Activated CD4-positive, alpha-beta T cell treated with anti-CD3 and anti-CD28 coated beads, Interleukin-2, amount 10 ng/mL, durations not matched to agents 24 days and 14 days (primary cell): Measurements from ENCODE around the gene NINJ2. TPM values are rescaled to one million over a fixed set of nuclear protein-coding genes. Genes with fewer than 3 reads are reported as not detected.

Experiments
- DNase-seq: peaks from one replicate; pipeline ENCODE4 v3.0.0; 2022
- H3K27ac Mint-ChIP-seq: one replicate; pipeline ENCODE4 v1.8.0; 2022; ENCODE audit warnings: mild to moderate bottlenecking, mixed read lengths
- H3K27me3 Mint-ChIP-seq: one replicate; pipeline ENCODE4 v1.8.0; 2022; ENCODE audit warnings: mixed read lengths
- H3K36me3 Mint-ChIP-seq: one replicate; pipeline ENCODE4 v1.8.0; 2022; ENCODE audit warnings: low read depth, mild to moderate bottlenecking, mixed read lengths
- H3K4me1 Mint-ChIP-seq: one replicate; pipeline ENCODE4 v1.8.0; 2021; ENCODE audit warnings: mixed read lengths
- H3K4me3 Mint-ChIP-seq: one replicate; pipeline ENCODE4 v1.8.0; 2022; ENCODE audit warnings: mild to moderate bottlenecking, moderate library complexity, mixed read lengths
- H3K9me3 Mint-ChIP-seq: one replicate; pipeline ENCODE4 v1.8.0; 2021; ENCODE audit warnings: mixed read lengths
- intact Hi-C: fragments of 100-400 bp; cut with micrococcal nuclease; formaldehyde crosslinking; loops from one replicate; pipeline ENCODE4 v1.15.1; 2023
- total RNA-seq: library from RNA; stranded (reverse); gene quantifications from 2 replicates; pipeline ENCODE4 v1.2.3, GENCODE V29; 2022

NINJ2 gene
- total RNA-seq, 1 donor from 2014 or later = 4.8 TPM

DNA sequence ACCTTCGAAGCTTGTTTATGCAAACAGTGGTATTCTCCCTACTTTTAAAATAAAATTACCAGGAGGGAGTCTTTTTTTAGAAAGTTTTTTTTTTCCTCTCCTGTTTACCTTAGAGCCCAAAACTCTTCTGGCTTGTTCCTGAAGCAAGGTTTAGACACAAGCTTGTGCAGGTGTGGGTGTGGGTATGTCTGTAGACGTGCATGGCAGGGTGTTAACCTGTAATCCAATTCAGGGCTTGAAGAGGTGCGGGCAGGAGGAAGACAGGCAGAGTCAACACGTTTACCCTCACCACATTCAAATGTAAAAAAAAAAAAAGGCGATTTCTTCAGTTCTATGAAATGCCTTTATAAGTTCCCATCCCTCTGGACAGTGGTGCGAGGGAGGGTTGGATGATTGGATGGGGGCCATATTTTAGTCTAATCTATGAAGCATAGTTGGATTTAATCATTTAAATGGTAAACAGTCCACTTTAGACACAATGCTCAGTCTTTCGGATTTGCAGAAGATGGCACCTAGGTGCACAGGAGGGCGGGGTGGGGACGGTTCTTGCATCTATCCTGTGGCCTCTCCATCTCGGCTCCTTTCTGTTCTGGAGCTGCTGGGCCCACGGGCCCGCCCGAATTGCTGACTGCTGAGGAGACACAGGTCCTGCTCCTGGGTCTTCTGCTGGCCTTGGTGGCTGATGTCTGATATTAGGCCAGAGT lies 982 bp upstream of the NINJ2 start:
- H3K4me1 Mint-ChIP-seq = peaks cover 58% of the 10 kb centered on the region
- no peaks in the 10 kb centered on the region for H3K9me3 Mint-ChIP-seq
- H3K36me3 Mint-ChIP-seq = peaks cover 4% of the 10 kb centered on the region
- no peak overlapping the region for H3K4me3 Mint-ChIP-seq
- intact Hi-C loops = loop anchor here (10.0 kb wide), 1 partner anchor 49 kb away; no protein-coding TSS in a partner anchor
- H3K27me3 Mint-ChIP-seq = no peaks in the 10 kb centered on the region
- DNase-seq = no peak
- H3K27ac Mint-ChIP-seq = no peak overlapping the region

DNA sequence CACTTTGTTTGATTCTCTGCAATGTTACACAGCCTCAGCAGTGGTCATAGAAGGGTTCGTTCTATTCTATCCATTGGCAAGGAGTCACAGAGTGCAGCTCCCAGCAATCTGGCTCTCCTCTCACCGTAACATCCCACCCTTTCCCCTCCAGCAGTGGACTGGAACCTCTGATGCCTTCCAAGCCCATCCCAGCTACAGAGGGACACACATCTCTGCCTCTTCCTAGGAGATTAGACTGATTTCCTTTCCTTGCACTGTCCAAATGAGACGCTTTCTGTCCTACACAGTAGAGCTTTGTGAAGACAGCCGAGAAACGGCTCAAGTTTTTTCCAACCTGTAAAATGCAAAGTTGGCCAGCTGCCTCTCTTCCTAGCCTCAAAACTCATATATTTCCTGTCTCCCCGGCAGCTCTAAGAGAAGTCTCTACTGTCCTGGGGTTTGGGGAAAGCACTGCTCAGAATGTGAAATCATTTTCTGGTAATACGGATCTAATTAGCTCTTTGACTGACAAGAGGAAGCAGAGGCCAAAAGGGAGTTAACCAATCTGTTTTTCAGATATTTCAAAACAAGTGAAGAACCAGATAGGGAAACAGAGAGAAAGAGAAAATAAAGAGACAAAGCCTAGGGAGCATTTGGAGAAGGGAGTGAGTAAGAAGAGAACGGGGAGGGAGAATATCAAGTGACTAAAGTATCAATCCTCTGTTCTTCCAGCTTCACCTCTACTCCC lies 516 bp downstream of the NINJ2 start:
- Mint-ChIP-seq H3K27me3 (no peaks in the 10 kb centered on the region), H3K27ac (peak overlapping the region; percentile 92), H3K36me3 (no peaks in the 10 kb centered on the region), H3K4me3 (peak overlapping the region; percentile 77), H3K9me3 (no peaks in the 10 kb centered on the region), H3K4me1 (peaks cover 46% of the 10 kb centered on the region)
- intact Hi-C loops = loop anchor here (10.0 kb wide), 1 partner anchor 48 kb away; no protein-coding TSS in a partner anchor
- DNase-seq = no peak

DNA sequence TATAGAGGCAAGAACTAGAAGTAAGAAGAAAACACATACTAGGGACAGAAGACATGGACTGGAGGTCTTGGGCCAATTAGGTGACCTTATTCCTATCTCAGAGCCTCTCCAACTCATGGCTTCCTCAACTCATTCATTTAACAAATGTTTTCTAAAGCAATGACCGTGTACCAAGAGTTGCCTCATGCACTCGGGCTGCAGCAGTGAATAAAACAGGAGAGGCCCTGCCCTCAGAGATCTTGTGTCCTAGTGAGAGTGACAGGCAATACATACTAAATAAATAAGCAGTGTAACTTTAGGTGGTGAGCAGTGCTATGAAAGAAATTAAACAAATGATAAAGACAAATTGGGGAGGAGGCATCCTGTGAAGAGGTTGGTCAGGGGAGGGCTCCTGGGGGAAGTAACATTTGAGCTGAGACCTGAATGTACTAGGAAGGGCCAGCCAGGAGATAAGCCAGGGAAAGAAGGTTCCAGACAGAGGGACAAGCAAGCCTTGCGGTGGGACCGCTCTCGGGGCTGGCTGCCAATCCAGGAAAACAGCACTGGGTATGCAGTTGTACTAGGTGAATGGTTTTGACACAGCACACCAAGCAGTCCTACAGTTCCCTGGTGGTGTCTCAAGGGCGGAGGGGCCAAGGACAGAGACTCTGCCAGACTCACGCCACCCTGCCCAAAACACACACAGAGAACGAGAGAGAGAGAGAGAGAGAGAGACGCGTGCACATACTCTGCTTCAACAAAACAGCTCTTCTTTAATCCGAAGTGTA lies 1.3 kb downstream of the NINJ2 start:
- no peaks in the 10 kb centered on the region for H3K27me3 Mint-ChIP-seq
- no peaks in the 10 kb centered on the region for H3K36me3 Mint-ChIP-seq
- H3K4me1 Mint-ChIP-seq = peaks cover 39% of the 10 kb centered on the region
- H3K4me3 Mint-ChIP-seq = peak overlapping the region; percentile 38
- H3K9me3 Mint-ChIP-seq = no peaks in the 10 kb centered on the region
- DNase-seq = no peak
- H3K27ac Mint-ChIP-seq = peak overlapping the region; percentile 12
- intact Hi-C loops = loop anchor here (10.0 kb wide), 1 partner anchor 47 kb away; no protein-coding TSS in a partner anchor

DNA sequence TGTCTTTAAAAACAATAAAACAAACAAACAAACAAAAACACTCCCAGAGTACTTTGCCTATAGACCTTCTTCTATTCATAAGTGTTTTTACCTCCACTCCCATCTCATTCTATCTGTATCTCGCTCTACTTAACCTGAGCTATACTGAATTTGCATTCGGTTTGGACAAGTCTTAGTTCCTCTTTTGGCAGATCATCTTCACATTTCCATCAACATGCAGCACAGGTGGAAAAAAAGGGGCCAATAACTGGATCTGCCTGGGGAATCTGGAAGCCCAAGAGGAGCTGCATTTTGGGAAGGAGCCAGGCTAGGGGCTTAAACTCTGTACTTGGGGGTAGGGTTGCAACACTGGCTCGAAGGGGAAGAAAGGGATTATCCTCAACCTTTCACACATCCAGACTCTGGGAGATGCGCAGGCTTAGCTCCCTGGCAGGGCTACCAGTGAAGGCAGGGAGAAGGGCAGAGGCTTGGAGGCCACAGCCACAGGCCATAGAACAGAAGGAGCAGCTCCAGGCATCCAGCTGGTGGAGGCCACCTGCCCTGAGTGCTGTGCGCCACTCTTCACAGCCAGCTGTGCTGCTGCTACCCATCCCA lies 4.1 kb downstream of the NINJ2 start:
- Mint-ChIP-seq H3K27me3 (peaks cover 2% of the 10 kb centered on the region), H3K9me3 (no peaks in the 10 kb centered on the region), H3K4me3 (no peak overlapping the region), H3K36me3 (no peaks in the 10 kb centered on the region), H3K4me1 (peaks cover 23% of the 10 kb centered on the region), H3K27ac (no peak overlapping the region)
- DNase-seq = no peak
- intact Hi-C loops = no loop called here

DNA sequence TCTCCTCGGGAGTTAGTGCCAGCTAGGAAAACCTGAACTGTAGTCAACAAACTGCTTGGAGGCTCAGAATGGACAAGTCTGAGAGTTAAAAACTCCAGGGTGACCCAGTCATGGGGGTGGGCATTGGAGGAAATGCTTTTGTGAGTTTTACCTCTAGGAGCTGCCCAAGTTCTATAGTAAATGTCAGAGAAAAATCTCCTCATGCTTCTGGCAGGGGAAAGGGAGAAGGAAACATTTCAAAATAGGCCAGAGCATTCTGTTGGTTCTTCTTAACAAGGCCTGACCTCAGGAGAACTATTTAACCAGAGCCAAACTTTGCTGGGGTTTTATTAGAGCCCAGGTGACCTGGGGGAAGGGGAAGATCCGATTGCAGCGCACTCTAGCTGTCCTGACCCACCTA lies 12.3 kb downstream of the NINJ2 start:
- no peak overlapping the region for H3K27ac Mint-ChIP-seq
- H3K4me3 Mint-ChIP-seq = no peak overlapping the region
- DNase-seq = no peak
- peaks cover under 1% of the 10 kb centered on the region for H3K36me3 Mint-ChIP-seq
- H3K4me1 Mint-ChIP-seq = peaks cover 13% of the 10 kb centered on the region
- intact Hi-C loops = no loop called here
- H3K27me3 Mint-ChIP-seq = peaks cover 2% of the 10 kb centered on the region
- no peaks in the 10 kb centered on the region for H3K9me3 Mint-ChIP-seq

DNA sequence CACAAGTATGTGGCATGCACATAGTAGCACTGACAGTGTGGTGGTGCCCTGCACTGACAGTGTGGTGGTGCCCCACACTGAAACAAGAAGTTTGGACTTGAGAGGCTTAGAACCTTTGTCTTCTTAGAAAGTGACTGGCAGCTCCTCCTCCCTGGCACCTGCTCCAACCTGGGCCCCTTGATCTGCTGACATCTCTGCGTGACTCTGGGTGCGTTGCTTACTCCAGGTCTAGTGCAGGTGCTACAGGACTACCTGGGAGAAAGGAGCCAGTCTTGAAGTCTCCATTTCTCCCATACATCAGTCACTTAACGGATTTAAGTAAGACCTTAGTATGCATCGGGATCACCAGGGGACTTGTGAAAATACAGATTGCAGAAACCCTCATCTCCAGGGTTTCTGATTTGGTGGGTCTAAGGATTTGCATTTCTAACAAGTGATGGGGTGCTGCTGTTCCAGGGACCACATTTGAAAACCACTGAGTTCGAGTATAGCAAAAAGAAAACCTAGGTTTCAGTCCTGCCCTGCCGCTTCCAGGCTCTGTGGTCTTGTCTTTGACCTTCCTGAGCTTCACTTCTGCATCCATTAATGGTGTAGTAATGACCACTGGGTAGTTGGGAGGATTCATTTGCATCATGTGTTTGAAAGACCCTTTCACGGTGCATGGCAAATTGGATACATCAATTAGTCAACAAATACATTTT lies 15.7 kb downstream of the NINJ2 start:
- no peaks in the 10 kb centered on the region for H3K27me3 Mint-ChIP-seq

DNA sequence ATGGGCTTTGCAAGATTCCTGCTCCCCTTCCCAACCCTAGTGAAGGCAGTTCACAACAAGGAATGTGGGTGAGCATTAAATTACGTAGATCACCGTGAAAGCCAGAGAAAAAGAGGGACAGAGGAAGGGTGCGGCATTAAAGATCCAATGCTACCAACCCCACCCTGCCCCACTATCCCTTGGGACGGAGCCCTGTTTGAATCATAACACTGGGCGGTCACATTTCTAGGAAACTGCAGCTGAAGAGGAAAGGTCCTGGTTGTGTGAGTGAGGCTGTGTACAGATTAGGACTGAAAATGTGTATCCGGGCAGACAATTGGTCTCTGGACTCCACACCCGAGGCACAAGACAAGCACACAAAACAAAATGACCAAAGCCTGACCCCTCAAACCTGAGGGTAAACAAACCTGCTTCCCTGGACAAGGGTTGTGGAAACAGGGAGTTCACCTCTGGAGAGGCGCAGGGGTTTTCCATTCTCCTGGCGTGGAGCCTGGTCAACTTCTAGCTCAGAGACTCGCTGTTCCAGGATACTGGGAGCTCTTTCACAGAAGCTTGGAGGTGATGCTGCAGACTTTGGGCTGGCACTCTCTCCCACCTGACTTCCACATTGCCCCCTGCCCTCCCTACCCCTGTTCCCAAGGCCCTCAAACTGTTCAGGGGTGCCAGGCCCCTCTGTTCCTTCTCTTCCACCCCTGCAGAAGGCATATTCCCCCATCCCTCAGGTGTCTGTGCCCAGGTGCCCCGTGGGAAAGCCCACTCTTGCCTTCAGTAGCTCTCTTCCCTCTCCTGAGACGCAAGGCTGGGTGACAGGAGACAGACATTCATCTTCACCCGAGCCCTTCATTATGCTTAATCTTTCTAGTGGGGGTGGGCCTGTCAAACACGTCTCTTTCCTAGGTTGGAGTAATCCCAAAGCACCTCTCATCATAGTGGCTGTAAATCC lies 16.5 kb downstream of the NINJ2 start:
- no peak for DNase-seq
- H3K4me3 Mint-ChIP-seq = no peak overlapping the region
- H3K9me3 Mint-ChIP-seq = no peaks in the 10 kb centered on the region
- intact Hi-C loops = no loop called here
- no peaks in the 10 kb centered on the region for H3K27me3 Mint-ChIP-seq
- peaks cover 7% of the 10 kb centered on the region for H3K36me3 Mint-ChIP-seq
- H3K27ac Mint-ChIP-seq = no peak overlapping the region
- H3K4me1 Mint-ChIP-seq = peaks cover 42% of the 10 kb centered on the region

More for the DNA sequence above, 15.7 kb downstream of the NINJ2 start:
- intact Hi-C loops = no loop called here
- Mint-ChIP-seq H3K4me1 (peaks cover 38% of the 10 kb centered on the region), H3K9me3 (no peaks in the 10 kb centered on the region), H3K36me3 (peaks cover 7% of the 10 kb centered on the region), H3K4me3 (no peak overlapping the region), H3K27ac (no peak overlapping the region)
- no peak for DNase-seq

DNA sequence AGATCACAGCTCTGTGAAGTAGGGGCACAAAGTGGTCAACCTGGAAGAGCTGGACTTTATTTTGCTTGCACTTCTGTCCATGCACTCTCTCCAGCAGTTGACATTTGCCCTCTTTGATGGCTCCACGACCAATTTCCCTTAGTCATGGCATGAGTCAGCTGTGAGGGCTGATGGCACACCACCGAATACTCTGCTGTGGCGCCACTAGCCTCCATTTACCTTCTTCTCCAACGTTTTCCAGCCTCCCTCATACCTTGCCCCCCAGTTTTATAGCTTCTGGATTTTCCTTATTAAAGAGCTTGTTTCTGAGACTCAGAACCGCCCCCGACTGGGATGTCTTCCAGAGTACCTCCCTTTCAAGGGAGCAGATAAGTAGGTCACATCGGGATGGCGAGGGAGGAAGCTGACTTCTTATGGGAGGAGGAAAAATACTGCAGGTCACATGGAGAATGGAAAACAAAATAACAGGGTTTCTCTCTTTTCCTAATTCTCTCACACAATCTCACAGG lies 17.6 kb downstream of the NINJ2 start:
- no peaks in the 10 kb centered on the region for H3K27me3 Mint-ChIP-seq
- H3K9me3 Mint-ChIP-seq = no peaks in the 10 kb centered on the region
- peaks cover 7% of the 10 kb centered on the region for H3K36me3 Mint-ChIP-seq
- DNase-seq = no peak
- peaks cover 39% of the 10 kb centered on the region for H3K4me1 Mint-ChIP-seq
- H3K27ac Mint-ChIP-seq = no peak overlapping the region
- no peak overlapping the region for H3K4me3 Mint-ChIP-seq
- intact Hi-C loops = no loop called here

DNA sequence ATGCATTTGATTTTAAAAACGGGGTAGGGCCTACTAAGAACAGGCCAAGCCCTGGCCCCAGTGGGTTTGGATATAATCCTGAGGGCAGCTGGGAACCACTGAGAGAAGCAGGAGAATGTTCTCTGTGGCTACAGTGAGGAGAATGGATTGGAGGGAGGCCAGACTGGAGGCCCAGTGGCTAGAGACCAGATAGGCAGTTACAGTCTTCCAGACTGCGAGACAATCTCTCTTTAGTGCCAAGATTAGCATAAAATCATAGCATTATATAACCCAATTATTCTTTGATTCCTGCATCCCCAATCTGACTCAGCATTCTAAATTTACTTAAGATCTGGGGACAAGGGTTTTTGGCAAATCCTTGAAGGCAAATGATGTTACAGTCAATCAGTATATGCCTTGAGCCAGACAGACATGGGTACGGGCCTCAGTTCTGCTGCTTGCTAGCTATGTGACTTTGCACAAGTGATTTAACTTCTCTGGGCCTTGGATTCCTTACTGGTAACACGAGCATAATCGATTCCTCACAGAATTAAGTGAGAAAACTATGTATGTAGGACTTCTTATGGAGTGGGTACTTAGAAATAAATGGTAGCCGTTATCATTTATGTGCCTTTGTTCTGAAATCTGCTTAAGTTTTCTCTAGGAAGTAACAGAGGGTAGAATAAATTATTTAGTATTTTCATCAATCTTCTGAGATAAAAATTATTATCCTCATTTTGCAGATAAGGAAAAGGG lies 18.3 kb downstream of the NINJ2 start:
- peak overlapping the region; percentile 12 for H3K4me3 Mint-ChIP-seq
- DNase-seq = no peak
- H3K9me3 Mint-ChIP-seq = no peaks in the 10 kb centered on the region
- peaks cover 7% of the 10 kb centered on the region for H3K36me3 Mint-ChIP-seq
- intact Hi-C loops = no loop called here
- peaks cover 44% of the 10 kb centered on the region for H3K4me1 Mint-ChIP-seq
- H3K27me3 Mint-ChIP-seq = no peaks in the 10 kb centered on the region
- H3K27ac Mint-ChIP-seq = no peak overlapping the region

DNA sequence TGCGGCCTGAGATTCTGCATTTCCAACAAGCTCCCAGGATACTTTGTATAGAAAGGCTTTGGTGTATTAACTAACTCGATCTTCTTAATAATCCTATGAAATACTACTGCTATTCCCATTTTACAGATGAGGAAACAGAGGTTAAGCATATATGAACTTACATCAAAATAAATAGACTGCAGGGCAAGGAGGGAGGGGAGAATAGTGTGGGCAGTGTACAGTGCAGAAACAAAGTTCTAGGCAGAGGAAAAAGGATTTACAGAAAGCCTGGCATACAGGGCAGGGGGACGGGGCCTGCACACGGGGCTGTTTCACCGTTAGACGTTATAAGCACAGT lies 19.0 kb downstream of the NINJ2 start:
- DNase-seq = no peak
- H3K27ac Mint-ChIP-seq = peak overlapping the region; percentile 92
- H3K36me3 Mint-ChIP-seq = peaks cover 7% of the 10 kb centered on the region
- intact Hi-C loops = no loop called here
- H3K4me1 Mint-ChIP-seq = peaks cover 51% of the 10 kb centered on the region
- H3K4me3 Mint-ChIP-seq = peak overlapping the region; percentile 86
- H3K9me3 Mint-ChIP-seq = no peaks in the 10 kb centered on the region
- no peaks in the 10 kb centered on the region for H3K27me3 Mint-ChIP-seq

DNA sequence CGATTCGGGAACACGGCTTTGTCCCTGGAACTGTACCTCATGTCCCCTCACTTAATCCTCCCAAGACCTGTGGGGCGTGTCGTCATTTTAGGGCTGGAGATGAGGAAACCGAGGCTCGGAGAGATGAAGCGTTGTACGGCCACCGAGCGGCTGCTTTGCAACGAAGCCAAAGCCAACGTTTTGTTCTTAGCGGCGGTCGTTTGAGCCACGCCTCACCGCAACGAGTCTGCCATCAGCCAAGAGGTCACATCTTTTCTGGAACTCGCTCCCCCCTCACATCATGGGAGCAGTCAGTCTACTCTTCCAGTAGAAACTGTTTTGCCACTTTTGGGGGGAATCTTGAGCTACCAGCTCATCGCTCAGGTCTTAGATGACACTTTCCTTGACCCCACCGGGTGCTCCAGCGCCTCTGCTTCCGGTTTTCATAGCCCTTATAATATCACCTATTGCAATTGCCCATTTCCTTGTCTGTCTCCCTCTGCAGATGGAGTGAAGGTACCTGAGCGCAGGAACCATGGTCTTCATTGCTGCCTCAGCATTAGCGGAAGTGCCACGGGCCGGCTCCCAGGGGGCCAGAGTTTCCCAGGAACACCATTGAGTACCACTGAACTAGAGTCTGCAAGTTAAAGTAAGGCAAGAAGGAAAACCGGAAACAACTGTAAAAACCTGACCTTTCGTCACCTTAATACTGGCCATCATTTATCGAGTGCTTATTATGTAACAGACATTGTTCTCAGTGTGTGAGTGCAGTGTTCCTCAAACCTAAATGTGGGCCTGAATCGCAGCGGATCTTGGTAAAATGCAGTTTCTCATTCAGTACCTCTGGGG lies 19.6 kb downstream of the NINJ2 start:
- Mint-ChIP-seq H3K9me3 (no peaks in the 10 kb centered on the region), H3K36me3 (peaks cover 7% of the 10 kb centered on the region), H3K27ac (peak overlapping the region; percentile 92), H3K27me3 (no peaks in the 10 kb centered on the region), H3K4me1 (peaks cover 57% of the 10 kb centered on the region), H3K4me3 (peak overlapping the region; percentile 86)
- DNase-seq = no peak
- intact Hi-C loops = loop anchor here (1.0 to 2.0 kb wide), 3 partner anchors 23 to 108 kb away; no protein-coding TSS in a partner anchor
